ENCODE measurements around the gene GPN1.
"Not testable (repeated sequence)": the region's sequence is repeated elsewhere in the genome, so short reads cannot be mapped to it uniquely, and the experiment has no call there.

GPN1 gene

GRCh38 chr2:27628767-27629709, at the start of gene GPN1, which contains the start of gene CCDC121:
Gene GPN1 (plus strand): TSS chr2:27629050. CDS start chr2:27629059, 9 bp downstream.
Gene CCDC121 (minus strand): TSS chr2:27629012. CDS start chr2:27627799, 1,213 bp downstream.
- DNase-seq (ENCODE audit: low read depth in 2 of 3, low spot score in 2 of 3): peak; percentile 68 to 90 (median 88)

- DNase-seq (ENCODE audit: low read depth in 2 of 3, low spot score in 2 of 3): no peak
These were observed 47.3 kb upstream of the GPN1 start for GRCh38 chr2:27581417-27582128.

- no peak for DNase-seq (ENCODE audit: low read depth in 2 of 3, low spot score in 2 of 3)
These were observed 46.6 kb upstream of the GPN1 start for GRCh38 chr2:27582129-27582694.

- peak; percentile 57 to 63 (median 61) for DNase-seq (ENCODE audit: low read depth in 2 of 3, low spot score in 2 of 3)
These were observed 46.0 kb upstream of the GPN1 start, which contains the start of gene ZNF512 for GRCh38 chr2:27582695-27583389. Gene ZNF512 (plus strand): TSS chr2:27583042. CDS start chr2:27583113, 71 bp downstream.

GRCh38 chr2:27583390-27583915, 45.4 kb upstream of the GPN1 start:
- no peak for DNase-seq (ENCODE audit: low read depth in 2 of 3, low spot score in 2 of 3)

GRCh38 chr2:27584597-27584996, 44.3 kb upstream of the GPN1 start:
- DNase-seq (ENCODE audit: low read depth in 2 of 3, low spot score in 2 of 3): no peak

DNA sequence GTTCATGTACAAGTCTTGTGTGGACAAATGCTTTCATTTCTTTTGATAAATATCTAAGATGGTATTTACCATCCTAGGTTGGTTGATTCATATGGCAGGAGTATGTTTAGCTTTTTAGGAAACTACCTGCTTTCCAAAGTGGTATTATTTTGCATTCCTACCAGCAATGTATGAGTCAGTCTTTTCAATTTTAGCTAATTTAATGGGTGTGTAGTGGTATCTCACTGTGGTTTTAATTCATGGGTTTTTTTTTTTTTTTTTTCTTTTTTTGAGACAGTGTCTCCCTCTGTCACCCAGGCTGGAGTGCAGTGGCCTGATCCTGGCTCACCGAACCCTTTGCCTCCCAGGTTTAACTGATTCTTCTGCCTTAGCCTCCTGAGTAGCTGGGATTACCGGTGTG, 41.8 kb upstream of the GPN1 start:
- no peak for DNase-seq (ENCODE audit: low read depth in 2 of 3, low spot score in 2 of 3)

- no peak for DNase-seq (ENCODE audit: low read depth in 2 of 3, low spot score in 2 of 3)
These were observed 40.5 kb upstream of the GPN1 start for GRCh38 chr2:27588308-27588707.

DNA sequence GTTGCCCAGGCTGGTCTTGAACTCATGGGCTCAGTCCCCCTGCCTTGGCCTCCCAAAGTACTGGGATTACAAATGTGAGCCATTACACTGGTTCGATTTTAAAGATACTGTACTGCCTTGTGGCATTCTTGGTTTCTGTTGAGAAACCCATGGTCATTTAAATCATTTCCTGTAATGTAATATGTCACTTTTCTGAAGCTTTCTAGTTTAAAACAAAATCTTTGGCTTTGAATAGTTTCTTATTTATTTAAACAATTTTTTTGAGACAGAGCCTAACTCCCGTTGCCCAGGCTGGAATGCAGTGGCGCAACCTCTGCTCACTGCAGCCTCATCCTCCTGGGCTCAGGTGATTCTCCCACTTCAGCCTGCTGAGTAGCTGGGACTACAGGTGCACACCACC, 37.1 kb upstream of the GPN1 start:
- no peak for DNase-seq (ENCODE audit: low read depth in 2 of 3, low spot score in 2 of 3)

DNA sequence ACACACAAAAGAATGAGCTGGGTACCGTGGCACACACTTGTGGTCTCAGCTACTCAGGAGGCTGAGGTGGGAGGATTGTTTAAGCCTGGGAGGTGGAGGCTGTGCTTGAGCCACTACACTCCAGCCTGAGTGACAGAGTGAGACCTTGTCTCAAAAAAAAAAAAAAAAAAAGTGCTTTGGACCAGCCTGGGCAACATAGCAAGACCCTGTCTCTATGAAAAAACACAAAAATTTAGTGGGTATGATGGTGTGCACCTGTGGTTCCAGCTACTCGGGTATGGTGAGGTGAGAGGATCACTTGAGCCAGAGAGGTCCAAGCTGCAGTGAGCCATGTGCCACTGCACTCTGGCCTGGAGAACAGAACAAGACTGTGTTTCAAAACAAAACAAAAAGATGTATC, 35.6 kb upstream of the GPN1 start:
- DNase-seq (ENCODE audit: low read depth in 2 of 3, low spot score in 2 of 3): no peak

GRCh38 chr2:27594020-27594703, 34.7 kb upstream of the GPN1 start:
- DNase-seq (ENCODE audit: low read depth in 2 of 3, low spot score in 2 of 3): not testable (repeated sequence)

- DNase-seq (ENCODE audit: low read depth in 2 of 3, low spot score in 2 of 3): not testable (repeated sequence)
These were observed 33.4 kb upstream of the GPN1 start for GRCh38 chr2:27595412-27595811.

DNA sequence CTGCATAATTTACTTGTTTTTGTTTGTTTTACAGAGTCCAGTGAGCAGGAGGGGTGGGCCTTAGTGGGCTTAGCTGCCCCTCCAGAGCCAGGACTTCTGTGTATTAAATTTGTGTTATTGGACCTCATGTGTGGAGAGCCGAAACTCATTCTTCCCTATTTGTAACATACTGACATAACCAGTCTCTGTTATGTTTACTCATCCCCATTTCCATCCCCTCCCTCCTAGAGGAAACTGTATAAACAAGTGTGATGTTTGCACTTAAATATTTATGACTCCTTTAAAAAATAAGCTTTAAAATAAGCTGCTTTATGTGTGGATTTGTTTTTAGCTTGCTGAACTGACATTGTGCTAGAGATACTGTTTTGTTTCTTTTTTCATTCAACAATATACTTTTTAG, 32.2 kb upstream of the GPN1 start:
- DNase-seq (ENCODE audit: low read depth in 2 of 3, low spot score in 2 of 3): no peak

GRCh38 chr2:27606611-27607010, 22.2 kb upstream of the GPN1 start:
- DNase-seq (ENCODE audit: low read depth in 2 of 3, low spot score in 2 of 3): no peak

DNA sequence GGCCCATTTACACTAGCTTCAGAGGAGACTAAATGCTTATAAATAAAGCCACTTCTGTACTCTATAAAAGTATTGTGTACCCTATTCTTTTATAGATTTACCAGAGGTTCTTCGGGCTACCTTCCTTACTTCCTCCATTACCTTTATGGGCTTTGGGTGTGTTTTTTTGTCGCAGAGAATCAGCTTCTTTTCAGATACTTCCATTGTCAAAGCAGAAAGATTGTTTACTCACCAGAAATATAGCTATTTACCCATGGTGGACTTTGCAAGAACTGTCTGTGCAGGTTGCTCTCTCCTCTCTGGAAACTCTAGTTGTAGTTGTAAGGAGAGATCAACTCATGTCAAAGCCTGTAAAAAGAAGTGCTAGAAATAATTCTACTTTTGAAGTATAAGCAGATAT, 14.9 kb upstream of the GPN1 start:
- DNase-seq (ENCODE audit: low read depth in 2 of 3, low spot score in 2 of 3): no peak

GRCh38 chr2:27615316-27615715, 13.5 kb upstream of the GPN1 start:
- no peak for DNase-seq (ENCODE audit: low read depth in 2 of 3, low spot score in 2 of 3)

- DNase-seq (ENCODE audit: low read depth in 2 of 3, low spot score in 2 of 3): no peak
These were observed 7.3 kb upstream of the GPN1 start for GRCh38 chr2:27621524-27621923.

DNA sequence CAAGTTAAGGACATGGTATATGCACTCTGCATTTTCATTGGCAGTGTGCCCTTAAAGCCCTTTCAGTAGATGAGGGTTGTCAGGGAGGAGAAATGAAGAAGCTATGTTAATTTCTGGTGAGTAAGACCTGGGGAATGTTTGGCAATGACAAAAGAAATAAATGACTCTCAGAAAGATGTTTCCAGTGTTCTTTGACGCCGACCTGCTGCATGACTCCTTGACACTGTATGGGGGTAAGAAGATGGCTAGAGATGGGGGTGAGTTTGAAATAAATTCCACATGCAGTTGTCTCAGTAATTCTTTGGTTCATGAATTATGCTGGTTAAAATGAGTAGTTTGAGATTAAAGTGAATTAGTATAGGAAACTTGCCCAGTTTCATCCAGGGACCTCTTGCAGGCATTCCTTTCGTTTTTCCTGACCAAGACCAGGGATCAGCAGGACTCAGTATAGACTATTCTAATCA, 5.9 kb upstream of the GPN1 start:
- no peak for DNase-seq (ENCODE audit: low read depth in 2 of 3, low spot score in 2 of 3)

- no peak for DNase-seq (ENCODE audit: low read depth in 2 of 3, low spot score in 2 of 3)
These were observed 3.9 kb upstream of the GPN1 start for GRCh38 chr2:27624943-27625342.

DNA sequence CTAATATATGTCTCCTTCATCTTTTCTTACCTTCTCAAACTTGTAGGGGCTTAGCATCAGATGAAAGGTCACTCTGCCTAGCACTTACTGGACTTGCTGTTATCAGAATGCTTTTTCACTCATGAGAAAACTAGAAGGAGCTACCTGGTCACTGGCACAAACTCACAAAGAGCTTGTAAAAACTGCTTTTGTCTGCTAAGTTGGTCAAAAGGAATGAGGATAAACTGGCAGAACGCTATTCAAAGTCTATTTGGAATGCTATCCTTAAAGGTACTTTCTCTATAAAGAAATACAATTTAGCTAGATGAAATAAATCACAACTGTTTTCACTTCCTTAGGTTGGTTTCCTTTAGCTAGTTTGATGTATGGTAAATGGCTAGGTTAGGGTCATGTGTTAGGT, 2.5 kb upstream of the GPN1 start:
- DNase-seq (ENCODE audit: low read depth in 2 of 3, low spot score in 2 of 3): not testable (repeated sequence)
